Adipocyte (in vitro differentiated cells): Measurements from ENCODE around the gene TTC7B.

Source experiments
- DNase-seq: peaks from one replicate; pipeline ENCODE4 v3.0.0-alpha.2; 2015; ENCODE audit warnings: low read depth
- H3K27me3 ChIP-seq: replicated peaks from 2 replicates; pipeline ENCODE4 v1.7.0; 2013; ENCODE audit warnings: mild to moderate bottlenecking, low read length, moderate library complexity; ENCODE audit not compliant: control insufficient read depth, insufficient read depth
- H3K36me3 ChIP-seq: 2 replicates; pipeline ENCODE4 v1.7.0; 2013; ENCODE audit warnings: low read length, mild to moderate bottlenecking, moderate library complexity; ENCODE audit not compliant: control insufficient read depth, insufficient read depth, severe bottlenecking
- H3K4me1 ChIP-seq: 2 replicates; pipeline ENCODE4 v1.7.0; 2013; ENCODE audit warnings: mild to moderate bottlenecking, low read length, moderate library complexity; ENCODE audit not compliant: control insufficient read depth, insufficient read depth
- H3K4me3 ChIP-seq: 2 replicates; pipeline ENCODE4 v1.7.0; 2013; ENCODE audit warnings: mild to moderate bottlenecking, low read length, moderate library complexity
- H3K9ac ChIP-seq: 2 replicates; pipeline ENCODE4 v1.7.0; 2013; ENCODE audit warnings: mild to moderate bottlenecking, low read length, moderate library complexity
- H3K9me3 ChIP-seq: 2 replicates; pipeline ENCODE4 v1.7.0; 2013; ENCODE audit warnings: mild to moderate bottlenecking, low read length, moderate library complexity; ENCODE audit not compliant: control insufficient read depth

TTC7B gene

GRCh38 chr14:90750191-90750590, 66.0 kb downstream of the TTC7B start:
- H3K27me3 ChIP-seq: no peaks in the 10 kb centered on the region
- no peak overlapping the region for H3K4me3 ChIP-seq
- DNase-seq: no peak
- H3K9me3 ChIP-seq: peaks cover 26% of the 10 kb centered on the region
- H3K4me1 ChIP-seq: no peaks in the 10 kb centered on the region
- H3K9ac ChIP-seq: no peak overlapping the region
- H3K36me3 ChIP-seq: peaks cover 3% of the 10 kb centered on the region

DNA sequence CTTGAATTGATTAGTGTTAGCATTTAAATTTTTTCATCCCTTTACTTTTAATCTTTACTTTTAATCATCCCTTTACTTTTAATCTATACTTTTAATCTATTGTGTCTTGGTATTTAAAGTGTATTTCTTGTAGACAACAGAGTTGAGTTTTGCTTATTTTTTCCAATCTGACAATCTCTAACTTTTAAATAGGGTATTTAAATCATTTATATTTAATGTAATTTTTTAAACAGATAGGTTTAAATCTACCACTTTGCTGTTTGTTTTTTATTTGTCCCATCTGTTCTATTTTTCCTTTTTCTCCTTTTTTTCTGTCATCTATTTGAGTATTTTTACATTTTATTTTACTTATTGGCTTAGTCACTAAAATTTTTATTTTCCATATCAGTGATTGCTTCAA, 68.3 kb downstream of the TTC7B start:
- Histone ChIP-seq H3K9ac (no peak overlapping the region), H3K9me3 (peaks cover 26% of the 10 kb centered on the region), H3K36me3 (peaks cover 3% of the 10 kb centered on the region), H3K4me3 (peak overlapping the region; percentile 17), H3K4me1 (no peaks in the 10 kb centered on the region), H3K27me3 (no peaks in the 10 kb centered on the region)
- no peak for DNase-seq

GRCh38 chr14:90743826-90744225, 72.4 kb downstream of the TTC7B start:
- peaks cover 2% of the 10 kb centered on the region for H3K36me3 ChIP-seq
- H3K4me1 ChIP-seq: no peaks in the 10 kb centered on the region
- no peak overlapping the region for H3K4me3 ChIP-seq
- no peak overlapping the region for H3K9ac ChIP-seq
- DNase-seq: no peak
- peaks cover 13% of the 10 kb centered on the region for H3K9me3 ChIP-seq
- H3K27me3 ChIP-seq: no peaks in the 10 kb centered on the region

- Histone ChIP-seq H3K36me3 (no peaks in the 10 kb centered on the region), H3K9me3 (peaks cover 9% of the 10 kb centered on the region), H3K4me3 (no peak overlapping the region), H3K27me3 (no peaks in the 10 kb centered on the region), H3K9ac (no peak overlapping the region), H3K4me1 (no peaks in the 10 kb centered on the region)
- no peak for DNase-seq
These were observed 72.8 kb downstream of the TTC7B start for GRCh38 chr14:90743425-90743824.

- DNase-seq: no peak
- H3K4me3 ChIP-seq: no peak overlapping the region
- H3K36me3 ChIP-seq: no peaks in the 10 kb centered on the region
- no peaks in the 10 kb centered on the region for H3K4me1 ChIP-seq
- no peak overlapping the region for H3K9ac ChIP-seq
- peaks cover 4% of the 10 kb centered on the region for H3K9me3 ChIP-seq
- no peaks in the 10 kb centered on the region for H3K27me3 ChIP-seq
These were observed 73.5 kb downstream of the TTC7B start for GRCh38 chr14:90742729-90743128.

DNA sequence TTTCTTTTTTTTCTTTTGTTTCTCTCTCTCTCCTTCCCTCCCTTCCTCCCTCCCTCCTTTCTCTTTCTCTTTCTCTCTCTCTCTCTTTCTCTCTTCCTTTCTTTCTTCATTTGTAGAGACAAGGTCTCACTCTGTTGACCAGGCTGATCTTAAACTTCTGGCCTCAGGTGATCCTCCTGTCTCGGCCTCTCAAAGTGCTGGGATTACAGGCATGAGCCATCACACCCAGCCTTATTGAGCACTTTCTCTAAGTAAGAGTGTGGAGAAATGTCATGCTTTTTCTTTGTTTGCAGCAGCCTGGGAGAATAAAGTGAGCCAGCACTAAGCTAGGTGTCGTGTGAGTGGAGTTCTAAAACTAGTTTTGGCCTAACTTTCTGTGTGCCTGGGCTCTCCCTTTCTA, 74.0 kb downstream of the TTC7B start:
- no peaks in the 10 kb centered on the region for H3K36me3 ChIP-seq
- H3K9me3 ChIP-seq: no peaks in the 10 kb centered on the region
- no peaks in the 10 kb centered on the region for H3K27me3 ChIP-seq
- no peak overlapping the region for H3K4me3 ChIP-seq
- no peaks in the 10 kb centered on the region for H3K4me1 ChIP-seq
- no peak for DNase-seq
- no peak overlapping the region for H3K9ac ChIP-seq

DNA sequence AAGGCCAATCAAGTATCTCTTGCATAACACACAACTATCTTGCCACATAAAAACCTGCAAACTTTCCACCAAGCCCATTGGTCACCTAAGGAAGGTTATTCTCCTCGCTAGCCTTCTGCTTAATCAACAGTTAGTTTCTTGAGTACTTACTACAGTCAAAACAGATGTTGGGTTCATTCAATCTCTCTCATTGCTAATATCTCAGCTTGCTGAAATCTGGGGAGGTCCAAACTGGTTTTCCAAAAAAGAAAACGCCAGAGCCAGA, 74.6 kb downstream of the TTC7B start:
- Histone ChIP-seq H3K4me3 (no peak overlapping the region), H3K36me3 (no peaks in the 10 kb centered on the region), H3K4me1 (no peaks in the 10 kb centered on the region), H3K9me3 (no peaks in the 10 kb centered on the region), H3K27me3 (no peaks in the 10 kb centered on the region), H3K9ac (no peak overlapping the region)
- DNase-seq: no peak

- DNase-seq: no peak
These were observed 75.1 kb downstream of the TTC7B start for GRCh38 chr14:90740946-90741681.

DNA sequence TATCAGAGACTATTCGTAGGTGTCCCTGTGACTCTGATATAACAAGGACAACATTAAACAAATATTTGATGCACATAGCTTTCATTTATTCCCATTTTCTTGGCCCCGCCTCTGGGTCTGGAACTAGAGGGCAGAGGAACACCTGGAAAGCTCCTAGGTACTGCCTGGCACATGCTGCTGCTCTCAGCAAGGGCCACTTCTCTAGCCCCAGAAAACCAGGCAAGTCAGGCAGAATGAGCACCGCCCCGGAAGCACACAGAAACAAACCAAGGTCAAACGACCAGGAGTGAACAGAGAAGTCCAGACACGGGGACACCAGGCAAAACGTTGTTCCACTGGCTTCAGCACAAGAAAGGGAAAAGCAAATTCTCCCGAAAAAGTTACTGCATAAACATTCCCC, 76.1 kb downstream of the TTC7B start:
- DNase-seq: no peak
- no peak overlapping the region for H3K9ac ChIP-seq
- no peaks in the 10 kb centered on the region for H3K9me3 ChIP-seq

More at GRCh38 chr14:90740946-90741681, 75.1 kb downstream of the TTC7B start:
- no peaks in the 10 kb centered on the region for H3K9me3 ChIP-seq
- H3K4me1 ChIP-seq: no peaks in the 10 kb centered on the region
- H3K9ac ChIP-seq: no peak overlapping the region
- H3K4me3 ChIP-seq: no peak overlapping the region
- no peaks in the 10 kb centered on the region for H3K36me3 ChIP-seq
- H3K27me3 ChIP-seq: no peaks in the 10 kb centered on the region

DNA sequence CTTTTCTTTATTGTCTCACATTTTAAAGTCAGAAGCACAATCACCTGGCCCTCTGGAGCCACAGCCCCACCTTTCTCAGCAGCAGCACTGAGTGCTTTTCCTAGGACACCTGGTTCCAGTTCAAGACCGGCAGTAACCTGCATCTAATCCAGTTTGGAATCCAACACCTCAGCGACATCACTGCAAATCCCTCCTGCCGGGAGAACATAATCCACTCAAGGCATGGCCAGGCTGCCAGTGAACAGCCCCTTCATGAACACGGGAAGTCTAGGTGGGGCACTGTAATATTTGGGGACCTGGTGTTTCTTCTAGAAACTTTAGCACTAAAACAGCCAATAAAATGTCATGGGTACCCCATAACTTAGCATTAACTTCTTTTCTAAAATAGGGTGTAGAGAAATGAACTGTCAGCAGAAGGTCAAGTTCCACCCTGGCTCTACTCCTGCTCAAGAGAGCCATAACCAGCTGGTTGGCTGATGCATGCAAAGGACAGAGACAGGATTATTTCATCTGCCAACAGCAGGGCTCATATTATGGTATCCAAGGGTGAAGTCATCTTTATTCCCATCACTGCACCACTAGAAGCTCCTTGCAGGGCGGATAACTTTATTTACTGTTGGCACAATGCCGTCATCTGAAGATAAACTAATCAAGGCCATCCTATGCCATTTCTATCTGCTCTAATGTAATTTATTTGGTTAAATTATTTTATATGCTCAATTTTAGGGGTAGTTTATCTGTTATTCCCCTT, 76.7 kb downstream of the TTC7B start:
- Histone ChIP-seq H3K36me3 (no peaks in the 10 kb centered on the region), H3K9me3 (no peaks in the 10 kb centered on the region), H3K27me3 (no peaks in the 10 kb centered on the region), H3K9ac (no peak overlapping the region), H3K4me1 (no peaks in the 10 kb centered on the region), H3K4me3 (no peak overlapping the region)
- no peak for DNase-seq

More for the DNA sequence above, 76.1 kb downstream of the TTC7B start:
- Histone ChIP-seq H3K4me3 (no peak overlapping the region), H3K4me1 (no peaks in the 10 kb centered on the region), H3K36me3 (no peaks in the 10 kb centered on the region), H3K27me3 (no peaks in the 10 kb centered on the region)

- Histone ChIP-seq H3K36me3 (peaks cover 4% of the 10 kb centered on the region), H3K9ac (no peak overlapping the region), H3K4me1 (no peaks in the 10 kb centered on the region), H3K4me3 (no peak overlapping the region), H3K27me3 (no peaks in the 10 kb centered on the region), H3K9me3 (no peaks in the 10 kb centered on the region)
- DNase-seq: no peak
These were observed 83.0 kb downstream of the TTC7B start for GRCh38 chr14:90733139-90733808.
